ENCODE data around the gene GNAI1. TPM values are rescaled to one million over a fixed set of nuclear protein-coding genes. Genes with fewer than 3 reads are reported as not detected.

The GNAI1 gene
- total RNA-seq, 1 donor from 2014 or later, result 35.5 TPM

- TF ChIP-seq EZH2 (IDR thresholded peaks at IDR 0.05; ENCODE audit: insufficient read depth, low read length), result no peak
- TF ChIP-seq, protein P1, sequence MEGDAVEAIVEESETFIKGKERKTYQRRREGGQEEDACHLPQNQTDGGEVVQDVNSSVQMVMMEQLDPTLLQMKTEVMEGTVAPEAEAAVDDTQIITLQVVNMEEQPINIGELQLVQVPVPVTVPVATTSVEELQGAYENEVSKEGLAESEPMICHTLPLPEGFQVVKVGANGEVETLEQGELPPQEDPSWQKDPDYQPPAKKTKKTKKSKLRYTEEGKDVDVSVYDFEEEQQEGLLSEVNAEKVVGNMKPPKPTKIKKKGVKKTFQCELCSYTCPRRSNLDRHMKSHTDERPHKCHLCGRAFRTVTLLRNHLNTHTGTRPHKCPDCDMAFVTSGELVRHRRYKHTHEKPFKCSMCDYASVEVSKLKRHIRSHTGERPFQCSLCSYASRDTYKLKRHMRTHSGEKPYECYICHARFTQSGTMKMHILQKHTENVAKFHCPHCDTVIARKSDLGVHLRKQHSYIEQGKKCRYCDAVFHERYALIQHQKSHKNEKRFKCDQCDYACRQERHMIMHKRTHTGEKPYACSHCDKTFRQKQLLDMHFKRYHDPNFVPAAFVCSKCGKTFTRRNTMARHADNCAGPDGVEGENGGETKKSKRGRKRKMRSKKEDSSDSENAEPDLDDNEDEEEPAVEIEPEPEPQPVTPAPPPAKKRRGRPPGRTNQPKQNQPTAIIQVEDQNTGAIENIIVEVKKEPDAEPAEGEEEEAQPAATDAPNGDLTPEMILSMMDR (IDR thresholded peaks at IDR 0.05; ENCODE audit: insufficient read depth, low read depth, low read length), result no peak
- H4K20me1 ChIP-seq (ENCODE audit: insufficient read depth, low read length), result peaks cover 41% of the 10 kb centered on the region
- peaks cover 10% of the 10 kb centered on the region for H3K4me1 ChIP-seq (ENCODE audit: insufficient read depth, low read length)
- Mint-ChIP-seq H3K4me3 (ENCODE audit: unreplicated experiment) (no peak overlapping the region), H3K4me1 (ENCODE audit: low read depth, unreplicated experiment) (peaks cover 22% of the 10 kb centered on the region), H3K9me3 (ENCODE audit: unreplicated experiment) (no peaks in the 10 kb centered on the region), H3K27ac (ENCODE audit: unreplicated experiment) (no peak overlapping the region), H3K27me3 (ENCODE audit: low read depth, unreplicated experiment) (no peaks in the 10 kb centered on the region), H3K36me3 (ENCODE audit: low read depth, unreplicated experiment) (no peaks in the 10 kb centered on the region)
- no peaks in the 10 kb centered on the region for H3K36me3 ChIP-seq (ENCODE audit: insufficient read depth, low read length)
- no peak overlapping the region for H3K9ac ChIP-seq (ENCODE audit: low read length)
- H3K79me2 ChIP-seq (ENCODE audit: insufficient read depth, low read length), result peaks cover 96% of the 10 kb centered on the region
- no peaks in the 10 kb centered on the region for H3K9me3 ChIP-seq (ENCODE audit: insufficient read depth, low read depth, low read length)
- H2AFZ ChIP-seq (ENCODE audit: low read depth, low read length), result no peak overlapping the region
- no peaks in the 10 kb centered on the region for H3K27me3 ChIP-seq (ENCODE audit: insufficient read depth, low read length)
- no peak overlapping the region for H3K4me3 ChIP-seq (ENCODE audit: insufficient read depth, low read depth, low read length)
- no peak overlapping the region for H3K27ac ChIP-seq (ENCODE audit: low read depth, low read length)
- DNase-seq (ENCODE audit: low read depth), result no peak
- no peak for FAIRE-seq
- no peak overlapping the region for H3K4me2 ChIP-seq (ENCODE audit: low read length)
Observed at GRCh38 chr7:80141376-80141775, 6.7 kb downstream of the GNAI1 start.

DNA sequence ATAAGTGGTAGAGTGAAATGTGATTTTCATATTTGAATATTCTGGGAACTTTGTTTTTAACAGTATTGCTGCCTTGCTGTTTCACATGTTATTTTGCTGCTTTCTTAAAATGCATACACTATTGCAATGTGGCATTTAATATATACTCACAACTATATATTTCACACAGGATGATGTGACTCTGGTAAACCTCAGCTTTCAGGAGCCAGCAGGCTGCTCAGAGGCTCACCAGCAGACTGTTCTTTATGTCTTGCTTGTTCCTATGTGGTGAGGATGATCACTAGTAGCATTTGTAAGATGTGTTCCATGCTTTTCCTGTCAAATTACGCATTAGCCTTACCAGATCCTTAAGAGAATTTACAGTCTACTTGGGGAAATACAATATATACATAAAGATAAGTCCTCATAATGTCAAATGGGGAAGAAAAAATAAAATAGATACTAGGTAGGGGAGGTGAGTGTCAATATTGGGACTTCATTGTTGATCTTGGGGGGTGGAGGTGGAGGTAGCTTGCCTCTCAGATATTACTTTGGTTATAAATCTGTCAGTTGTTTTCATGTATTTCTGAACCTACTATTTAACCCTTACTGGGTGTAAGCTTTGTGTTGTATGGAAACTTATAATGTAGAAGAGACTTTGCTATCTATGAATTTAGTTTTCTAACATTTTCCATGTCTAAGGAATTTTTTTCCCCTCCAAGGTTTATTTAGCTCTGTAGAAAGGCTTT lies 8.4 kb downstream of the GNAI1 start:
- Mint-ChIP-seq H3K36me3 (ENCODE audit: low read depth, unreplicated experiment) (no peaks in the 10 kb centered on the region), H3K27ac (ENCODE audit: unreplicated experiment) (no peak overlapping the region), H3K4me3 (ENCODE audit: unreplicated experiment) (no peak overlapping the region), H3K27me3 (ENCODE audit: low read depth, unreplicated experiment) (no peaks in the 10 kb centered on the region), H3K4me1 (ENCODE audit: low read depth, unreplicated experiment) (peaks cover 30% of the 10 kb centered on the region), H3K9me3 (ENCODE audit: unreplicated experiment) (no peaks in the 10 kb centered on the region)
- Histone ChIP-seq H3K4me1 (ENCODE audit: insufficient read depth, low read length) (peaks cover 6% of the 10 kb centered on the region), H3K4me3 (ENCODE audit: insufficient read depth, low read depth, low read length) (no peak overlapping the region), H3K4me2 (ENCODE audit: low read length) (no peak overlapping the region), H3K27ac (ENCODE audit: low read depth, low read length) (no peak overlapping the region), H3K9ac (ENCODE audit: low read length) (no peak overlapping the region), H3K9me3 (ENCODE audit: insufficient read depth, low read depth, low read length) (no peaks in the 10 kb centered on the region), H3K27me3 (ENCODE audit: insufficient read depth, low read length) (no peaks in the 10 kb centered on the region), H4K20me1 (ENCODE audit: insufficient read depth, low read length) (peaks cover 32% of the 10 kb centered on the region), H2AFZ (ENCODE audit: low read depth, low read length) (no peak overlapping the region), H3K36me3 (ENCODE audit: insufficient read depth, low read length) (no peaks in the 10 kb centered on the region), H3K79me2 (ENCODE audit: insufficient read depth, low read length) (peaks cover 96% of the 10 kb centered on the region)
- DNase-seq (ENCODE audit: low read depth) (no peak), FAIRE-seq (no peak)
- no peak for TF ChIP-seq EZH2 (IDR thresholded peaks at IDR 0.05; ENCODE audit: insufficient read depth, low read length)
- TF ChIP-seq, protein P1 (IDR thresholded peaks at IDR 0.05; ENCODE audit: insufficient read depth, low read depth, low read length), result no peak

- Mint-ChIP-seq H3K27ac (ENCODE audit: unreplicated experiment) (peak overlapping the region; percentile 93), H3K9me3 (ENCODE audit: unreplicated experiment) (no peaks in the 10 kb centered on the region), H3K4me3 (ENCODE audit: unreplicated experiment) (peak overlapping the region; percentile 25), H3K27me3 (ENCODE audit: low read depth, unreplicated experiment) (no peaks in the 10 kb centered on the region), H3K36me3 (ENCODE audit: low read depth, unreplicated experiment) (peaks cover 3% of the 10 kb centered on the region), H3K4me1 (ENCODE audit: low read depth, unreplicated experiment) (peaks cover 27% of the 10 kb centered on the region)
- no peaks in the 10 kb centered on the region for H3K36me3 ChIP-seq (ENCODE audit: insufficient read depth, low read length)
- peak overlapping the region; percentile 5 for H3K4me2 ChIP-seq (ENCODE audit: low read length)
- H3K79me2 ChIP-seq (ENCODE audit: insufficient read depth, low read length), result peaks cover 97% of the 10 kb centered on the region
- H3K4me1 ChIP-seq (ENCODE audit: insufficient read depth, low read length), result peaks cover 10% of the 10 kb centered on the region
- H4K20me1 ChIP-seq (ENCODE audit: insufficient read depth, low read length), result peaks cover 13% of the 10 kb centered on the region
- H2AFZ ChIP-seq (ENCODE audit: low read depth, low read length), result no peak overlapping the region
- peak; percentile 88 for DNase-seq (ENCODE audit: low read depth)
- H3K4me3 ChIP-seq (ENCODE audit: insufficient read depth, low read depth, low read length), result no peak overlapping the region
- peak; percentile 50 for FAIRE-seq
- H3K9me3 ChIP-seq (ENCODE audit: insufficient read depth, low read depth, low read length), result no peaks in the 10 kb centered on the region
- H3K27ac ChIP-seq (ENCODE audit: low read depth, low read length), result peak overlapping the region; percentile 30
- H3K27me3 ChIP-seq (ENCODE audit: insufficient read depth, low read length), result no peaks in the 10 kb centered on the region
- TF ChIP-seq, protein P1 (IDR thresholded peaks at IDR 0.05; ENCODE audit: insufficient read depth, low read depth, low read length), result no peak
- TF ChIP-seq EZH2 (IDR thresholded peaks at IDR 0.05; ENCODE audit: insufficient read depth, low read length), result no peak
- H3K9ac ChIP-seq (ENCODE audit: low read length), result peak overlapping the region; percentile 39
Observed at GRCh38 chr7:80145780-80146422, 11.3 kb downstream of the GNAI1 start.

Data from astrocyte (in vitro differentiated cells and primary cell).